HG03280 (cell line): ENCODE measurements around the gene CIITA.
A peak's percentile ranks its signal among the peaks of the same experiment; 100 is the strongest.

Experiments used
- ATAC-seq: cut with Tn5 transposase; IDR thresholded peaks from one replicate; pipeline ENCODE4 v1.9.1; 2021; ENCODE audit warnings: mild to moderate bottlenecking, moderate library complexity; ENCODE audit not compliant: unreplicated experiment

Gene CIITA

DNA sequence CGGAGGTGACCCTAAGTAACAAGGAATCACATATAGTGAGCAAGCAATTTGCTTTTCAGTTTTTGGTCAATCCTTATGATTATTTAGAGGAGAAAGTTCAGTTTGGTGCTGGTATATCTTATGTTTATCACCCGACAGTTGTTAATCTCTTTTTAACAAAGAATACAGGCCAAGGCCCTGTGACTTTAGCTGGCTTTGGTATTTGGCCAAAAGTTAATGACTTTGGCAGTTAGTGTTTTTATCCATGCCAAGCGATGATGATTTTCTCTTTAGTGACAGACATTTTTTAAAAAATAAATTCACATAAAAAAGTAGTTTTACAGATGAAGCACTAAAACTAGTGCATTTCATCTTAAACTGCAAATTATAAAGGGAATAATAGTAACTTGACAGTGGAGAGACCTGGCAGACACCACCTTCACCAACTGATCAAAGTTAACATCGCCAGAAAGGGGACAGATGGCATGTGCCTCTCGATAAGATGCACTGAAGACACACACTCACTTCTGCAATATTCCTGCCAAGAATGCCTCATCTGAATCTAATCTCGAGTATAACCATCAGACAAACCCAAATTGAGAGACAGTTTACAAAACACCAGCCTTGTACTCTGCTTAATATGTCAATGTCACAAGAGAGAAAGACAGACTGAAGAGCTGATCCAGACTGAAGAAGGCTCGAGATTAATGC, 58.4 kb downstream of the CIITA start:
- ATAC-seq, result no peak

DNA sequence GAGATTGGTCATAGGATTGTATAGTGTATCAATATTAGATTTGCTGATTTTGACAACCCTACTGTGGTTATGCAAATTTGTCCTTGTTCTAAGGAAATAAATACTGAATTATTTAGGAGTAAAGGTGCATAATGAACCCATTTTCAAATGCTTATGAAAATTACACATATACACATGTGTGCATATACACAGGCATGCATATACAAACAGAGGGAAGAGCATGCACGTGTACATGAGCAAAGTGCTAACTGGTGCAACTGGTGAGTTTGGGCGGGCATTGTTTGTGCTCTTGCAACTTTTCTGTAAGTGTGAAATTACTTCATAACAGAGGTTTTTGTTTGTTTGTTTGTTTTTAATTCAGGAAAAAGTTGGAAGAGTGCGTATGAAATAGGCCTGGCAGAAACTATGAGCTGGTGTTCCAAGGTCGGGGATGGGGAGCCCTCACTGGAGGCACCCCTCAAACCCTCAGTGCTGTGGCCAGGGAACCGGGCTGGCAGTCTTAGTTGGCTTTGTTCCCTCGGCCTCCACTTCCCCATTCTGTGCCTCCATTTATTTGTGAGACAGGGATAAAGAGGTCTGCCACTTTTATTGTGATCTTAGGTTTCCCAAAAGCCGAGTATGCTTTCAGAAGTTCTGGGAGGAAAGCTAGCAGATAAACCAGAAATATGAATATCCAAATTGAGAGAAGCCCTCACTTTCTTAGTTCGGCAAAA, 59.4 kb downstream of the CIITA start:
- ATAC-seq, result no peak

DNA sequence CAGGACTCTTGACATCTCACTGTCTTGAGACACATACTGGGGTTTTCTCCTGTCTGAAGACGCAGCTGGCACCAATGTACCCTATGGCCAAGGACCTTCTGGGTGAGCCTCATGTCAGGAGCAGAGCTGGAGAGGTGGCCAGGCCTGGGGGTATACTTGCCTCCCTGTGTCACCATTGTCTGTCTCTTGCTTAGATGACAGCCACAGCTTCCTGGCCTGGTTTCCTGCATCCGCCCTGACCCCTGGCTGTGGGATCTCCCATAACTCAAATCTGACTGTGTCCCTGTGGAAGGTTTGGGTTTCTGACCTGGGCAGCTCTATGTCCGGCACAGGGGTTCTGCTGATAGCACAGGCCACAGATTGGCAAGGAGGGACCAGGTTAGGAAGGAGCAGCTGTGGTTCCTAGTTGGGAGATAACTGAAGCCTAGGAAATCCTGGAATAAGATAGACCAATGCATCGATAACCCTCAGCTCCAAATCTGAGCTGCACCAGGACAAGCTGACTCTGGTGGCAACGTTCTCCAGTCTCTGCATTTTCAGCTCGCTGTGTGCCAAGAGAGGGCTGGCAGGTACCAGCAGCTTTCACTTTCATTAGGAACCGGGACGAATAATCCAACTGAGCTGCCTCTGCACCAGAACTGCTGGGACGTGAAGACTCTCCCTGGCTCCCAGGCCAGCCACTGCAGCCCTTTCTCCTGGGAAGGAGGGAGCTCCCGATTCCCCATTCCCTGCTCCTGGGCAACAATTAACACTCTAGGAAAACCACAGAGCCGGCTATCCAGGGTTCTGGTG, 60.3 kb downstream of the CIITA start:
- no peak for ATAC-seq

DNA sequence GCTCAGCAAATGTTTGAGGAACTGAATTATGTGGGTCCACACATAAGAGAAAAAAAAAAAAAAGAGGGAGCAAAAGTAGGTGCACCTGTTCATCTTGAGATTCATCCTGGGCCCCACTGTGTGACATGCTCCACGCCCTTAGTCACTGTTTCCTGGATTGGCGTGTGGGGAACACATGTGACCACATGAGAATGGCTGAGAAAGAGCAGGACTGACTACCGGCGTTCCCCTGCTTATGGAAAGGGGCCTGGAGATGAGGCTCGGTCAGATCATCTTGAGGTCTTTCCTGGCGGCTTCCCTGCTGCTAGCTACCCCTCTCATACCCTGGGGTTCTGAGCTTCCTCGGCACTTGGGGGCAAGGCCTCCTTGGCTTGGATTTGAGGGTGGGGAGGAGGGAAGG, 61.3 kb downstream of the CIITA start:
- no peak for ATAC-seq

DNA sequence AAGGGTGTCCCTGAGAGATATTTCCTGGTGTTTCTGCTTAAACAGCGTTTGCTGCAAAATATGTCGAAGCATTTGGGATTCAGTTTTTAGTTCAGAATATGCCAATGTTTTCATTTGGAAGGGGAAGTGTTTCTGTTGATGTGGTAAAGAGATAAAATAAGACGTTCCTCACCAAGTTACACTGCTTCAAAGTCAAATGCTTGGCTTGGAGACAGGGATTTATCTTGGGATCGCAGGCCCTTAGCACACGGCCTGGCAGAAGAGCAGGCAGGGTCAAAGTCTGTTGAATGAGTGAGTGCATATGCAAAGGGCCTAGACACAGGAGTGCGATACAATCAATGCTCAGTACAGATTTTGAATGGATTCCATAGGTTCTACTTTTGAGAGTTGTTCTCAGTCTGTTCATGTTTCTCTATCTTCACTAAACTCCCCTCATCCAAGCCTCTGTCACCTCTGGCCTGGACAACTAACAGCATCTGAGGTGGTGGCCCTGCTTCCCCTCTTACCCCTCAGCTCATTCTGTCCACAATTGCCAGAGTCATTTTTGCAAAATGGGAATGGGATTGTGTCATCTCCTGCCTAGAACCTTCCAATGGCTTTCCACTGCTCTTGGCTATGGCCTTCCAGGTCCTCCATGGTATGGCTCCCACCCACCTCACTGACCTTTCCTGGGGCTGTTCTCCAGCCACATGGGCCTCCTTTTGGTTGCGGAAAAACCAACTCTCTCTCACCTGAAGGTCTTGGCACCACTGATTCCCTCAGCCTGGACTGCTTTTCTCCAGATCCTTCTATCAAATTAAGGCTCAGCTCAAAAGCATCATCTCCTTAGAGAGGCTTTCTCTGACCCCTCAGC, 62.0 kb downstream of the CIITA start:
- ATAC-seq, result no peak

DNA sequence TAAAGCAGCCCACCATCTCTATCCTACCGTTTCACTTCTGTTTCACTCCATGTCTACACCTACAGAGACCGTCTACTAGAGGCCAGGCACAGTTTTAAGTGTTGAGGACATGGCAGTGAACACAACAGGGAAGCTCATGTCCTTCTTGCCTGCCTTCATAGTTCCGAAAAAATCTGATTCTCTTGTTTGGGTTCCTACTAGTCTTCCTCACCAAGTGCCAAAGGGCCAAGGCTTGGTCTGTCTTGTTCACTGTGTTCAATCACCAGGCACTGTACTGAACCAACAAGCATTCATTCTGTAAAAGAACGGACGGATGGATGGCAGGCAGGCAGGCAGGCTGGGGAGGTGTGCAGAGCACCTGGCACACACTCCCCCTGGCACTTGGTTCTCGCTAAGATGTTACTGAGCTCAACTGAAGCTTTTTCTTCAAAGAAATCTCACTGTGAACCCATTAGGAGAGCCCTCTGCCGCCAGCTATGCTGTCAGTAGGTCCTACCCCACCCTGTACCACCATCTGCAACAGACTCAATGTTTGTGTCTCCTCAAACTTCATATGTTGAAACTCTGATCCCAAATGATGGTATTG, 62.7 kb downstream of the CIITA start:
- ATAC-seq, result no peak

DNA sequence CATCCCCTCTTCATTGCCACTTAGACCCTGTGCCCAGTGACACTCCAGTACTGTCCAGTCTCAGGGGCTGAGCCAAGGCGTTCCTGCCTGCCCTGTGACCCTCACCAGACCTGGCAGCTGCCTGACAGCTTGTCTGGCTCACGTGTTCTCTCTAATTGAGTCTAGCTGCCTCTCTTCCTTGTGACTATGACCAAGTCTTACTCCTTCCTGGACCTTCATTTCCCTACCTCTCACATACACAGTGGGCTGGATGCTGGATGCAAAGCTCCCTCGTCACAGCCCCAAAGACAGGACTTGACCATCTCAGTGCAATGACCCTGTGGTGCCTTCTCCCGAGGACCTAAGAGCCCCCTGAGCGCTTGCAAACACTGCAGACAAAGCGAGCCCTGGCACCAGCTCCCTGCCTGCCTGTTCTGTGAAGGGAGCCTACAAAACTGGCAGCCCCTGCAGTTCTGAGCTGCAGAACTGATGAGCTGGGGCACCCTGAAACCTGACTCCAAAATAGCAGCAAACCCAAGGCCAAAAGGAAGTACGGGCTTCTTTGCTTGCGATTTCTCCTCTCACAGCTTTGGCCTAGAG, 63.6 kb downstream of the CIITA start:
- ATAC-seq, result no peak

DNA sequence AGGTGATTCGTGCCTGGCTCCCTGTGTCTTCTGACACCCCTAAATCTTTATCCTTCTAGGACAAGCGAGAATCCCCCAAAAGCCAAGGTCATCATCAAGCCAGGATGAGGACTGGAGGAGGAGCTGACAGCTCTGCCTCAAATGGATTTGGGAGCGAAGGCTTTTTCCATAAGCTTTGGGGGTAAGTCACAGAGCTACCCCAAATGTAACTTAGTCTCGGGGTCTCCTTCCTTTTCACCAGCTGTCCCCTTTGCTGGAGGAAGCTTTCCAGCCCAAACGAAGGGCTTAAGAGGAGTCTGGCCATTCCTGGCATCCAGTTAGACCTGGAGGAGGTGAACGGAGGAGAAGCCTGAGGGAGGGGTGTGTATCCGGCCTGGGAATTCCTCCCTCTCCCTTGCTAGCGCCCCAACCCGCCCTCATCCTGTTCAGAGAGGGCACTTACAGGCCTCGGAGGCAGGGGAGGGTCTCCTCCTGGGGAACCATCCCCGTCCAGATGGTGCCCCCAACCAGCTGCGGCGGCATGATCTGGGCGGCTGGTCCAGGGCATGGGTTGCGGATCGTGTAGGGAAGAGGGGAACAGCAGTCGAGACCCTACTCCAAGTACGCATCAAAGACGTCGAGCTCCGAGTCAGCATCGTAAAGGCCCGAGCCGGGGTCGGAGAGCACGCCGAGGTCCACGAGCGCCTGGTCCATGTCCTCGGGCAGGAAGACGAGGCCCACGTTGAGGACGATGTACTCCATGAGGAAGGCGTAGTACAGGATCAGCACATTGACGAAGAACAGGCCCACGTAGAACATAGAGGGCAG, 64.3 kb downstream of the CIITA start:
- ATAC-seq, result no peak

DNA sequence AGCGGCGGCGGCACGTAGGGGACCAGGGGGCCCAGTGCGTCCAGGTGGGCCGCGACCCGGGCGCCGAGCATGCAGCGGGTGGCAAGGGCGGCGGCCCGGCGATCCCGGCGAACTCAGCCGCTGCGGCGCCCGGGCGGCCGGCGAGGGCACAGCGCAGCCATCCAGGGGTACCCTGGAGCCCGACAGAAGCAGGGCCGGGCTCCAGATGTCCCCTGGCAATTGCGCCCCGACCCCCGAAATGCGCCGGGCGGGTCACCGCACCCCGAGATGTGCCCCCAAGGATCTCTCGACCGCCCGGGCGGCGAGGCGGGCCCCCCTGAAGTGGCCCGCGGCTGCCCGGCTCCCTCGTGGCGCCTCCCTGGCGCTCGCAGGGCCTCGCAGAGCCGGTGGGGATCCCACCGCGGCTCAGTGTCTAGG, 64.9 kb downstream of the CIITA start:
- peak; percentile 7 for ATAC-seq

DNA sequence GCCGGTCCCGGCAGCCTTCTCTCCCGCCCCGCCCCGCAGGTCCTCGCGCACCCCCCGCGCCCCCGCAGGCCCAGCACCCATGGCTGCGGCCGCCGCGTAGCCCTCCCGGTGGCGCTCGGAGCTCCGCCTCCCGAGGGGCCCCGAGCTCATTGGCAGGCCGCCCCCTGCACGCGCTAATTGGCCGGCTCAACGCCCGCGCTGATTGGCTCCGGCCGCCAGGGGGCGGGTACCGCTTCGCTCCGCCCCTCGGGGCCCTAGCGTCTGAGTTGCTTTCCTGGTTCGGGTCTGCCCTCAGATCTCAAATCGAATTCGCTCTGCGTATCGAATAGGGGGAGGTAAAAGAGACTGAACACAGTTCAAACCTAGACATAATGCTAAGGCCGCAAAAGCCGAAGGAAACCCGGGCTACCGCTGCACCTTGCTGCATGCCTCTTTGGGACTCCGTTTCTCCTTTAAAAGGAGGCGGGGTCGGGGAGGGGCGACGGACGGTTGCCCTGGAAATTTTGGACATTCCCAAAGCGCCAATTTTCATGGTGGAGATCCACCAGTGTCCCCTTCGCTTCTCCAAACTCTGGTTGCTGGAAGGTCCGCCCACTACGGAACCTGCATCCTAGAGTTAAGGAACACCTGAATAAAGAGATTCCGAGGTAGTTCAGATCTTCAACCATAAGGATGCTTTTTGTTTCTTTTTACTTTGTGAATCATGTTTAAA, 65.5 kb downstream of the CIITA start, which contains the start of gene DEXI:
Gene DEXI (minus strand): TSS at position 117 of the 712 bp plus-strand sequence. CDS start 463 bp downstream, outside the sequence.
- ATAC-seq, result peak; percentile 73

DNA sequence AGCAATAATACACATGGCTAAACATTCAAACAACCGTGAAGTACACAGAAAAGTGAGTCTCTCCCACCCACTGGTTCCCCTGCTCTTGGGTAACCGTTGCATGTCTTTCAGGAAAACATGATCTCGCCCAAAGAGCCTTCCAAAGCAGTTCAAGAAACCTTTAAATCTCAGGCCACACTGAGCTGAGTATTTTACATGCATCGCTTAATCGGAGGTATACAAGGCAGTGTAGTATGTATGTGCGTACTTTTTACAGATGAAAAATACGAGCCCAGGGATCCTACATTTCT, 66.0 kb downstream of the CIITA start:
- ATAC-seq, result no peak

DNA sequence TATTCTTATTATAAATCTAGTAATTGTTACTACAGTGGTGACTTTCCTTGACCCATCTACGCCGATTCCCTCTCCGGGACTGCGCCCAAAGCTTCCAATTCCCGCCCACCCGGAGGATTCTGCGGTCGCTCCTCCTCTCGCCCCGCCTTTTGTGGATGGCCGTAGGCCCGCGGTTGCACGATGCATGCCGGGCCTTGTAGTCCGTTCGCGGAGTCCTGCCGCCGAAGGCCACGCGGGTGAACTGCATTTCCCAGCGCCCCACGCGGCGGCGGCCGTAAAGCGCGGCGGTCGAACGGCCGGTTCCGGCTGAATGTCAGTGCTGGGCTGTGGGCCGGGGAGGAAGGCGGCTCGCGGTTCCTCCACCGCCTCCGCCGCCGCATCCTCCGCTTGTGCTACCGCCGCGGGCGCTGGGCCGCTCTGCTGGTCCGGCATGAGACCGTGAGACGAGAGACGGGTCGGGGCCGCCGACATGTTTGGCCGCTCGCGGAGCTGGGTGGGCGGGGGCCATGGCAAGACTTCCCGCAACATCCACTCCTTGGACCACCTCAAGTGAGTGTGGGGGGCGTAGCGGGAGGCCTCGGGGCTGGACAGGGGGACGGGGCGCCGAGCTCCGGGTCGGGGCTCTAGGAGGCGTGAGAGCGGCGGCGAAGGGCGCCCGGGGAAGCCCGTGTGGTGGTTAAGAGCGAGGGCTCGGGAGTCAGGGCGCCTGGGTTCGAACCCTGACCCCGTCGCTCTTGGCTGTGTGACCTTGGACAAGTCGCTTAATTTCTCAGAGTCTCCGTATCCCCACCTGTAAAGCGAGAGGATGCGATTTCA, 67.5 kb downstream of the CIITA start, which contains the start of gene CLEC16A:
Gene CLEC16A (plus strand): TSS at position 316 of the 816 bp plus-strand sequence. CDS start 154 bp downstream, at position 470.
- ATAC-seq, result peak; percentile 73

DNA sequence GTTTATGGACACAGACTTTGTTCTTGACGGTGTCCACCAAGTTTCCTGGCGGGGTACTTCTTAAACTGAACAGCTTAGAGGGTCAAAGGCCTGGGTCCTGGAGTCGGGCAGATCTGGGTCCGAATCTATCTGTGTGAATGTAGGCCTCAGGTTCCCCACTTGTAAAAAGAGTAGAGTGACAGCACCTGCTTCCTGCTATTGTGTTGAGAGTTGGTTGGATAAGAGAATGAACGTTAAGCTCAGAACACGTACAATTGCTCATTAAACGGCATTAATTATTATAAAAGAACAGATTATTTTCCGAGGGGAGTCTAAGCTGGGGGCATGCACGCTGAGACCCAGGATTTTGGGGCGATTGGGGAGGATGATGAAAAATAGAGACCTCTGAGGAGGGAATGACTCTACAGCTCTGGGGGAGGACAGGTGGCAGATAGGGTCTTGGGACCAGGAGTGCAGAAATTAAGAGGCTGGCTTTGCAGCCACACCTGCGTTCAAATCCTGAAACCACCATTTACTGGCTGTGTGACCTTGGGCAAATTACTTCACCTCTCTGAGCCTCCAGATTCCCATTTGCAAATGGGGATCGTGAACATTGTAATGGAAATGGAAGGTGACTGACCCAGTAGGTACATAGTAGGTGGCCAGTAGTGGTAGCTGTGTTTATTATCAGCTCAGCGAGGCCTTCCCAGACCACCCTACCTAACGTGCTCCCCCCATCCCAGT, 68.2 kb downstream of the CIITA start:
- no peak for ATAC-seq

DNA sequence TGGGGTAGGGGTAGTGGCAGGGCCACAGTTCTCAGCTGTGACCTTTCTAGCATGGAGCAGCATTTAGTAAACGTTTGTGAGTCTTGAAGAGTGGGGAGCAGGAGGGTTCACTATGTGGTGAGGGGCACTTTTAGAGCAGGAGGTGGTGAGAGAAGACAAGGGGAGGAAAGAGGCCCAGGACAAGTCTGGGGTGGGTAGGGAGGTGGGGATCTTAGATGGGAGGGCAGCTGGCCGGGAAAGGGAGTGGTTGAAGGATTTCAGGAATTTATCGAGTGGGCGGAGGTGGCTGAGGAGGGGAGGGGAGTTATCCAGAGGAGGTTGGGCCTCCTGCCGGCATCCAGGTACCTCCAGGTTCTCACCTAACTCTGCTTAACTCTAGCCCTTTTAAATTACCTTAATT, 69.3 kb downstream of the CIITA start:
- ATAC-seq, result no peak

DNA sequence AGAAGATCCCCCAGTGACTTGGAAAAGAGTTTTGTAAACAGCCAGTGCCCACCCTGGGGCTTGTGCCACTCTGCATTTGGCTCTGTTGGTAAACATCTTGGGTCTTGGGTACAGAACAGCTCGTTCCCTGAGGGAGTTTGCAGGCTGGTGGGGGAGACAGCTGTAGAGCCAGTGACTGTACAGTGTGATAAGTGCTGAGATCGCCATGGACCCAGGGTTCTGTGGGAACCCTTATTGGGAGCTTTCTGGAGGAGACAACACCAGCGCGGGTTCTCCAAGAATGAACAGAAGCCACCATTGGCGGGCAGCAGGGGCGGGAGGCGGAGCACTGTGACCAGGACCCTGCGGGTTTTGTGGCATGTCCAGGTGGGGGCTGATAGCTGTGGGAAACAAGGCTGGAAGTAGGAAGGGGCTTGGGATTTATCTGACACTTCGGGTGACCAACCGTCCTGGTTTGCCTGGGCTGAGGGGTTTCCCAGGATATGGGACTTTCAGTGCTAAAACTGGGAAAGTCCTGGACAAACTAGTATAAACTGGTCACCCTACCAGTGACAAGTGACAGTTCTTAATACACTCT, 70.3 kb downstream of the CIITA start:
- no peak for ATAC-seq

DNA sequence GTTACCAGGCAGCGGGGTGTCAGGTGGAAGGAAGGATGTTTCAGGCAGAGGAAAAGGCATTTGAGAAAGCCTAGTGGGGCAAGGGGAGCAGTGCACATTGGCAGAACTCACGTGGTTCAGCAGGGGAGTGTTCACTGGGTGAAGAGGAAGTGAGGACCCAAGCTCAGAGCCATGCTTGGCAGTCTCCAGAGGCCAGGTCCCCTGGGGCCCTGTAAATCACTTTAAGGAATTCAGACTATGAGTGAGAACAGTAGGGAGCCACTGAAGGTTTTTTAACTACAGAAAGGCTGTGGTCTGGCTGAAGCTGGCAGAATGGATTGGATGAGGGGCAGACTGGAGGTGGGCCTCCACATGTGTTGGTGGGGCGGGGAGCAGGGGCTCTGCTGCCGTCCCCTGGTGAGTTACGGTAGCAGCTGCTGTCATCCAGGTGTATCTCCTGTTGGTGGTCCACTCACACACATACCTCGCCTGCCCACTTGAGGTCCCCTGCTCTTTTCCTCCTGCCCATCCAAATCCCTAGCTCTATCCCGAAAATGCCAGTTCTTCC, 72.5 kb downstream of the CIITA start:
- ATAC-seq, result peak; percentile 64

DNA sequence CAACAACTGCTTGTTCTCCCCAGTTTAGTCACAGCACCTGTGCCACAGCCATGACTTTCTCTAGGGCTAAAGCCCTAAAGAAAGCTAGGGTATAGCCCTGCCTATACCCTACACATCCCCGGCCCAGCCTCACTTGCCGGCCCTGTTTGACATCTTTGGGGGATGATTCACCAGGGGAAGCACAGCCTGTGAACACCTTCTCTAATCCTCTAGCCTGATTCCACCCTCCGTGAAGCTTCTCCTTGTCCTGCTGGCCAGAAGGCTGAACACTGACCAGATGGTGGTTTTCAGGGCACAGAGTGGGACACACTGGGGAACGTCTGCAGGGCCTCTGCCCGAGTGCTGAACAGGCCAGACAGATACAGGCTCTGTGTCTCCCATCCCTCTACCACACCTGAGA, 73.4 kb downstream of the CIITA start:
- ATAC-seq, result no peak
